ENCODE data around the gene PI16. TPM values are rescaled to one million over a fixed set of nuclear protein-coding genes. Genes with fewer than 3 reads are reported as not detected.

The PI16 gene
- total RNA-seq, 1 donor from 2014 or later: not detected

GRCh38 chr6:36964349-36964748 is 9.8 kb downstream of the PI16 start:
- DNase-seq (ENCODE audit: extremely low spot score, unreplicated experiment): no peak
- Mint-ChIP-seq H3K36me3 (ENCODE audit: unreplicated experiment) (peaks cover 19% of the 10 kb centered on the region), H3K4me1 (ENCODE audit: unreplicated experiment) (peaks cover 19% of the 10 kb centered on the region), H3K4me3 (ENCODE audit: unreplicated experiment) (no peak overlapping the region), H3K27me3 (ENCODE audit: unreplicated experiment) (no peaks in the 10 kb centered on the region), H3K27ac (ENCODE audit: unreplicated experiment) (no peak overlapping the region), H3K9me3 (ENCODE audit: unreplicated experiment) (no peaks in the 10 kb centered on the region)
- TF ChIP-seq CTCF (IDR thresholded peaks at IDR 0.05): no peak

- no peaks in the 10 kb centered on the region for H3K27me3 Mint-ChIP-seq (ENCODE audit: unreplicated experiment)
- peaks cover 23% of the 10 kb centered on the region for H3K36me3 Mint-ChIP-seq (ENCODE audit: unreplicated experiment)
- DNase-seq (ENCODE audit: extremely low spot score, unreplicated experiment): no peak
- no peak for TF ChIP-seq CTCF (IDR thresholded peaks at IDR 0.05)
- no peak overlapping the region for H3K4me3 Mint-ChIP-seq (ENCODE audit: unreplicated experiment)
- H3K27ac Mint-ChIP-seq (ENCODE audit: unreplicated experiment): no peak overlapping the region
- no peaks in the 10 kb centered on the region for H3K9me3 Mint-ChIP-seq (ENCODE audit: unreplicated experiment)
- H3K4me1 Mint-ChIP-seq (ENCODE audit: unreplicated experiment): peaks cover 20% of the 10 kb centered on the region
Observed at GRCh38 chr6:36964908-36965307, 10.4 kb downstream of the PI16 start.

- H3K4me1 Mint-ChIP-seq (ENCODE audit: unreplicated experiment): peaks cover 9% of the 10 kb centered on the region
- no peak for TF ChIP-seq CTCF (IDR thresholded peaks at IDR 0.05)
- no peaks in the 10 kb centered on the region for H3K27me3 Mint-ChIP-seq (ENCODE audit: unreplicated experiment)
- no peaks in the 10 kb centered on the region for H3K9me3 Mint-ChIP-seq (ENCODE audit: unreplicated experiment)
- no peak overlapping the region for H3K4me3 Mint-ChIP-seq (ENCODE audit: unreplicated experiment)
- no peak for DNase-seq (ENCODE audit: extremely low spot score, unreplicated experiment)
- H3K27ac Mint-ChIP-seq (ENCODE audit: unreplicated experiment): no peak overlapping the region
- H3K36me3 Mint-ChIP-seq (ENCODE audit: unreplicated experiment): peaks cover 34% of the 10 kb centered on the region
Observed at GRCh38 chr6:36967301-36967700, 12.8 kb downstream of the PI16 start.

GRCh38 chr6:36967757-36968156 is 13.2 kb downstream of the PI16 start:
- H3K27me3 Mint-ChIP-seq (ENCODE audit: unreplicated experiment): no peaks in the 10 kb centered on the region
- H3K9me3 Mint-ChIP-seq (ENCODE audit: unreplicated experiment): no peaks in the 10 kb centered on the region
- no peak for DNase-seq (ENCODE audit: extremely low spot score, unreplicated experiment)
- no peak overlapping the region for H3K27ac Mint-ChIP-seq (ENCODE audit: unreplicated experiment)
- peaks cover 9% of the 10 kb centered on the region for H3K4me1 Mint-ChIP-seq (ENCODE audit: unreplicated experiment)
- H3K4me3 Mint-ChIP-seq (ENCODE audit: unreplicated experiment): no peak overlapping the region
- peaks cover 37% of the 10 kb centered on the region for H3K36me3 Mint-ChIP-seq (ENCODE audit: unreplicated experiment)
- TF ChIP-seq CTCF (IDR thresholded peaks at IDR 0.05): no peak

- H3K9me3 Mint-ChIP-seq (ENCODE audit: unreplicated experiment): no peaks in the 10 kb centered on the region
- DNase-seq (ENCODE audit: extremely low spot score, unreplicated experiment): no peak
- no peak overlapping the region for H3K27ac Mint-ChIP-seq (ENCODE audit: unreplicated experiment)
- no peak for TF ChIP-seq CTCF (IDR thresholded peaks at IDR 0.05)
- H3K4me1 Mint-ChIP-seq (ENCODE audit: unreplicated experiment): peaks cover 9% of the 10 kb centered on the region
- no peak overlapping the region for H3K4me3 Mint-ChIP-seq (ENCODE audit: unreplicated experiment)
- H3K36me3 Mint-ChIP-seq (ENCODE audit: unreplicated experiment): peaks cover 41% of the 10 kb centered on the region
- no peaks in the 10 kb centered on the region for H3K27me3 Mint-ChIP-seq (ENCODE audit: unreplicated experiment)
Observed at GRCh38 chr6:36968266-36968977, 13.9 kb downstream of the PI16 start.

All from osteocyte (in vitro differentiated cells).